A673 (cell line): ENCODE results near the gene MMP28.

Experiments used
- EZH2 ChIP-seq: fragments of 200-600 bp; sonication (generic); IDR thresholded peaks from 2 replicates; pipeline ENCODE4 v1.6.1; 2017; ENCODE audit warnings: borderline replicate concordance, low read depth, mild to moderate bottlenecking, mixed read lengths, antibody characterized with exemption, low read length; ENCODE audit not compliant: poor library complexity, severe bottlenecking
- TF ChIP-seq, protein P1 (sequence below): fragments of 300-800, 200-600 bp; sonication (generic); conservative IDR thresholded peaks from 2 replicates; pipeline ENCODE4 v1.5.1; 2017; ENCODE audit warnings: low read depth, mild to moderate bottlenecking, antibody characterized with exemption, low read length, moderate library complexity, mixed read lengths

DNA sequence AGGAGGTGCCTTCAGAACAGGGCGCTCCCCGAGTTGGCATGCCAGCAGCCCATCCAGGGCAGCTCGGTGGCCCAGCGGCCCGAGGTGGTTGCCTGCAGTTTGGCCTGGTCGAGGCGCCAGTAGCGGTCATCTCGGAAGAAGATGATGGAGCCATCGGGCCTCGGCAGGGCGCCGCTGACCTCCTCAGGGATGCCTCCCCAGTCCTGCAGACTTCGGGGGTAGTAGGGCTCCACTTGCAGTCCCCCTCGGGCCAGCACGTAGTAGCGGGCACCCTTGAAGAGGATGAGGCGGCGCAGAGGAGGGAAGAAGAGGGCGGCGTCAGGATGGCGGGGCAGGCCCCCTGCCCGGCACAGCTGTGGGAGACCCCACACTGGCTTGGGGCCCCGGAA lies 29.0 kb downstream of the MMP28 start:
- TF ChIP-seq, protein P1, sequence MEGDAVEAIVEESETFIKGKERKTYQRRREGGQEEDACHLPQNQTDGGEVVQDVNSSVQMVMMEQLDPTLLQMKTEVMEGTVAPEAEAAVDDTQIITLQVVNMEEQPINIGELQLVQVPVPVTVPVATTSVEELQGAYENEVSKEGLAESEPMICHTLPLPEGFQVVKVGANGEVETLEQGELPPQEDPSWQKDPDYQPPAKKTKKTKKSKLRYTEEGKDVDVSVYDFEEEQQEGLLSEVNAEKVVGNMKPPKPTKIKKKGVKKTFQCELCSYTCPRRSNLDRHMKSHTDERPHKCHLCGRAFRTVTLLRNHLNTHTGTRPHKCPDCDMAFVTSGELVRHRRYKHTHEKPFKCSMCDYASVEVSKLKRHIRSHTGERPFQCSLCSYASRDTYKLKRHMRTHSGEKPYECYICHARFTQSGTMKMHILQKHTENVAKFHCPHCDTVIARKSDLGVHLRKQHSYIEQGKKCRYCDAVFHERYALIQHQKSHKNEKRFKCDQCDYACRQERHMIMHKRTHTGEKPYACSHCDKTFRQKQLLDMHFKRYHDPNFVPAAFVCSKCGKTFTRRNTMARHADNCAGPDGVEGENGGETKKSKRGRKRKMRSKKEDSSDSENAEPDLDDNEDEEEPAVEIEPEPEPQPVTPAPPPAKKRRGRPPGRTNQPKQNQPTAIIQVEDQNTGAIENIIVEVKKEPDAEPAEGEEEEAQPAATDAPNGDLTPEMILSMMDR = no peak
- TF ChIP-seq EZH2 = no peak
